ENCODE measurements around the gene VPS29.

DNA sequence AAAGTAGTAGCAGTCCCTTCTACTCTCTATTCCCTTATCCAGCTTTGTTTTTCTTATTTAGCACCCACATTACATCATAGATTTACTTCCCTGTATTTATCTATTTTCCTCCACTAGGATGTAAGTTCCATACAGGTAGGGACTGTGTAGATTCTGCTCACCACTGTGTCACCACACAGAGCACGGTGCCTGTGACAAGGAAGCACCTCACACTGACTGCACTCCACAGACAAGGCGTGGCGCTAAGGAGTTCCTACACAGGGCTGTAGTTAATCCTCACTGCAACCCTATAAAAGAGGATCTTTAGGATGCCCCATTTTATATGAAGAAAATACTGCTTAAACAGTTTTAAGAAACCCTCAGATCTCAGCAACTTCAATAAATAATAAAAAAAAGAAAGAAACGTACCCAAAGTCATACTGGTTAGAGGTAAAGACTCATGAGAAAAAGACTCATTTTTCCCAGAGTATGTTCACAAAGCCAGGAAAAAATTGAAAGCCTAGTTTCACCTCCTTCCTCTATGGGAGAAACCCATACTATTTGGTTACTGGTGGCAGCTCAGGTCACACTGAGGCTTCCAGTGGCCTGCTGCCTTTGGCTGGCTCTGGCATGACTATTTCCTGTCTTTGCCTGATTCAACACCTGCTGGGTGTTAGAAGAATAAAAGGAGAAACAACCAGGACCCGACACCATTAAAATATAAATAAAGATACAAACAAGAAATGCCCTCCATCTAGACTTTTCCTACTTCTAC lies 37.1 kb upstream of the VPS29 start:
- TF ChIP-seq, protein P1, sequence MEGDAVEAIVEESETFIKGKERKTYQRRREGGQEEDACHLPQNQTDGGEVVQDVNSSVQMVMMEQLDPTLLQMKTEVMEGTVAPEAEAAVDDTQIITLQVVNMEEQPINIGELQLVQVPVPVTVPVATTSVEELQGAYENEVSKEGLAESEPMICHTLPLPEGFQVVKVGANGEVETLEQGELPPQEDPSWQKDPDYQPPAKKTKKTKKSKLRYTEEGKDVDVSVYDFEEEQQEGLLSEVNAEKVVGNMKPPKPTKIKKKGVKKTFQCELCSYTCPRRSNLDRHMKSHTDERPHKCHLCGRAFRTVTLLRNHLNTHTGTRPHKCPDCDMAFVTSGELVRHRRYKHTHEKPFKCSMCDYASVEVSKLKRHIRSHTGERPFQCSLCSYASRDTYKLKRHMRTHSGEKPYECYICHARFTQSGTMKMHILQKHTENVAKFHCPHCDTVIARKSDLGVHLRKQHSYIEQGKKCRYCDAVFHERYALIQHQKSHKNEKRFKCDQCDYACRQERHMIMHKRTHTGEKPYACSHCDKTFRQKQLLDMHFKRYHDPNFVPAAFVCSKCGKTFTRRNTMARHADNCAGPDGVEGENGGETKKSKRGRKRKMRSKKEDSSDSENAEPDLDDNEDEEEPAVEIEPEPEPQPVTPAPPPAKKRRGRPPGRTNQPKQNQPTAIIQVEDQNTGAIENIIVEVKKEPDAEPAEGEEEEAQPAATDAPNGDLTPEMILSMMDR (IDR thresholded peaks at IDR 0.05), result no peak
- TF ChIP-seq POLR2A (IDR thresholded peaks at IDR 0.05), result no peak
